ENCODE data around the gene CDH4.

The CDH4 gene

DNA sequence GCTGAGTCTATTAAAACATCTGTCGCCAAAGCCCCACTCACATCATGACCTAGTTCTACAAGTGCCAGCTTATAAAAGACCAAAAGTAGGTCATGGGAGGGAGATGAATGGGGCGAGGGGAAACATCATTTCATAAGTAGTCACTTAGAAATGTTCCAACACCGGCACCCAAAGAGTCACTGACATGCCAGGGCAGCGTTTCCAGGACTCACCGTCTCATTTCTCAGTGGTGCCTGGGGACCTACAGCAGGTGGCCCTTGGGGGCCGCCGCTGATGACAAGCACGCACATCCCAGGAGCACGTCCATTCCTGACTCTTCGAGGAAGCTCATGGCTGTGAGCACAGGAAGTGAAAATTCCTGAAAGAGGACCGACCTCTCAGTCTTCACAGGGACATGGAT lies 260.4 kb downstream of the CDH4 start:
- no peak overlapping the region for H3K27ac ChIP-seq
- TF ChIP-seq, protein P1, sequence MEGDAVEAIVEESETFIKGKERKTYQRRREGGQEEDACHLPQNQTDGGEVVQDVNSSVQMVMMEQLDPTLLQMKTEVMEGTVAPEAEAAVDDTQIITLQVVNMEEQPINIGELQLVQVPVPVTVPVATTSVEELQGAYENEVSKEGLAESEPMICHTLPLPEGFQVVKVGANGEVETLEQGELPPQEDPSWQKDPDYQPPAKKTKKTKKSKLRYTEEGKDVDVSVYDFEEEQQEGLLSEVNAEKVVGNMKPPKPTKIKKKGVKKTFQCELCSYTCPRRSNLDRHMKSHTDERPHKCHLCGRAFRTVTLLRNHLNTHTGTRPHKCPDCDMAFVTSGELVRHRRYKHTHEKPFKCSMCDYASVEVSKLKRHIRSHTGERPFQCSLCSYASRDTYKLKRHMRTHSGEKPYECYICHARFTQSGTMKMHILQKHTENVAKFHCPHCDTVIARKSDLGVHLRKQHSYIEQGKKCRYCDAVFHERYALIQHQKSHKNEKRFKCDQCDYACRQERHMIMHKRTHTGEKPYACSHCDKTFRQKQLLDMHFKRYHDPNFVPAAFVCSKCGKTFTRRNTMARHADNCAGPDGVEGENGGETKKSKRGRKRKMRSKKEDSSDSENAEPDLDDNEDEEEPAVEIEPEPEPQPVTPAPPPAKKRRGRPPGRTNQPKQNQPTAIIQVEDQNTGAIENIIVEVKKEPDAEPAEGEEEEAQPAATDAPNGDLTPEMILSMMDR (conservative IDR thresholded peaks at IDR 0.05) = no peak
- TF ChIP-seq ZFX (IDR thresholded peaks at IDR 0.05) = no peak

GRCh38 chr20:61513124-61514017 lies 261.3 kb downstream of the CDH4 start:
- TF ChIP-seq, protein P1 (conservative IDR thresholded peaks at IDR 0.05) = no peak
- TF ChIP-seq ZFX (IDR thresholded peaks at IDR 0.05) = no peak
- H3K27ac ChIP-seq = no peak overlapping the region

- H3K27ac ChIP-seq = no peak overlapping the region
- no peak for TF ChIP-seq ZFX (IDR thresholded peaks at IDR 0.05)
- TF ChIP-seq, protein P1 (conservative IDR thresholded peaks at IDR 0.05) = no peak
Measured at GRCh38 chr20:61514018-61514365, 261.9 kb downstream of the CDH4 start.

GRCh38 chr20:61514396-61514795 lies 262.3 kb downstream of the CDH4 start:
- no peak overlapping the region for H3K27ac ChIP-seq
- no peak for TF ChIP-seq ZFX (IDR thresholded peaks at IDR 0.05)
- TF ChIP-seq, protein P1 (conservative IDR thresholded peaks at IDR 0.05) = no peak

- TF ChIP-seq, protein P1 (conservative IDR thresholded peaks at IDR 0.05) = no peak
- no peak for TF ChIP-seq ZFX (IDR thresholded peaks at IDR 0.05)
- H3K27ac ChIP-seq = no peak overlapping the region
Measured at GRCh38 chr20:61514805-61515505, 262.9 kb downstream of the CDH4 start.

DNA sequence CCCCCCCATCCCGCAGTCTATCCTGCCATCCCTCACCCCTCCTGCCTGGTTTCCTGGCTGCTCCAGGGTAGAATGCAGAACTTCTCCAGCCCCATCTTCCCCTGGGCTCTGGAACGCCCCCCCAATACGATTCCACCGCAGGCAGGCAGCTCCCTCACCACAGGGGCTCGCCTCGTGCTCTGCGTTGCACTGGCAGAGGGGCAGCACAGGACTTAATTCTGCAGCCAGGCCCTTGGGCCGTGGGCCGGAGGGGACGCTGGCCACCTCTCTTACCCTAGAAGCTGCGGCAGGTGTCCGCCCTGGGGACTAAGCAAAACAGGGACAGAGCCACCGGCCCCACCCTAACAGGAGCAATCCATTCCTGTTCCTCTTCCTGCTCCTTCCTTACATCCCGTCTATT lies 263.9 kb downstream of the CDH4 start:
- TF ChIP-seq, protein P1 (conservative IDR thresholded peaks at IDR 0.05) = no peak
- no peak for TF ChIP-seq ZFX (IDR thresholded peaks at IDR 0.05)
- no peak overlapping the region for H3K27ac ChIP-seq

Measured in C4-2B (cell line).